RPMI7951 (cell line): ENCODE results near the gene NRBF2. TPM values are rescaled to one million over a fixed set of nuclear protein-coding genes. Genes with fewer than 3 reads are reported as not detected.
"Not testable (repeated sequence)": the region's sequence is repeated elsewhere in the genome, so short reads cannot be mapped to it uniquely, and the experiment has no call there.

ENCODE experiments used
- DNase-seq: peaks from one replicate; pipeline ENCODE4 v3.0.0-alpha.2; 2012; ENCODE audit warnings: low read depth
- total RNA-seq: library from RNA; depleted of rRNA; stranded (reverse); fragments of >200 nt; shearing (Covaris generic); gene quantifications from 2 replicates; pipeline ENCODE4 v1.2.3, GENCODE V29; 2014; rRNA removed

Gene NRBF2
- 18.0 and 25.6 TPM in 2 replicates for total RNA-seq

DNA sequence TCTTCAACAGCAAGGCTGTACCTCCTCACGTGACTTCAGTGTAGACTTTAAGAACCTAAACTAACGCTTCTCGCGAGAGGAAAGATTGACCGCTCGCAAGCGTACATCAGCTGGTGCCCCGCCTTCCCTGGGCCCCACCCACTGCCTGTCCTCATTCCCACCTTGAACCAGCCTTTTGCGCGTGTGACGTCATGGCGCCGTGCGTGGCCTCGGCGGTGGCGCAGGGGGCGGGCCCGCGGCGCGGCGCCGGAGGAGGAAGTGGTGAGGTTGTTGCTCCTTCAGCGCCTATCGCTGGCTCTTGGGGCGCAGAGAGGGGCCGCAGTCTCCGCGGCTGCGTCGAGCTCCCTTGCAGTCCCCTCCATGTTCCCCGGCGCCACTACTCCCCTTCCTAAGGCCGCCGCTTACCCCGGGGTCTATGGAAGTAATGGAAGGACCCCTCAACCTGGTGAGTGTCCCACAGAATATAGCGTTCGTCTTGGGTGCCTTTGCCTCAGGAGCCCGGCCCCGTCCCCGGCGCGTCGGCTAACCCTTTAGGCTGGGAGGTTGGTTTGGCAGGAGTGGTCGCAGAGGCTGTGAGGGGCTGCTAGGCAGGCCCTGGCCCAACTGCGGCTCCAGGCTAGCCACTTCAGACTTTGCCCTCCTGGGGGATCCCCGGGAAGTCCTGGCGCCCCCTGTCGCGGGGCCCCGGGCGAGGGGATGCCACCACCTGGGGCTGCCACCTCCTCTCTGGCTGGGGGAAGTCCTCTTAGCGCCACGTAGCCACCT is at the start of gene NRBF2:
Gene NRBF2, plus strand, starts transcription at position 273 of the 765 bp plus-strand sequence. Its CDS starts 143 bp downstream, at position 416.
- peak; percentile 98 for DNase-seq

GRCh38 chr10:63083406-63083805 is 49.7 kb upstream of the NRBF2 start:
- DNase-seq, result not testable (repeated sequence)

DNA sequence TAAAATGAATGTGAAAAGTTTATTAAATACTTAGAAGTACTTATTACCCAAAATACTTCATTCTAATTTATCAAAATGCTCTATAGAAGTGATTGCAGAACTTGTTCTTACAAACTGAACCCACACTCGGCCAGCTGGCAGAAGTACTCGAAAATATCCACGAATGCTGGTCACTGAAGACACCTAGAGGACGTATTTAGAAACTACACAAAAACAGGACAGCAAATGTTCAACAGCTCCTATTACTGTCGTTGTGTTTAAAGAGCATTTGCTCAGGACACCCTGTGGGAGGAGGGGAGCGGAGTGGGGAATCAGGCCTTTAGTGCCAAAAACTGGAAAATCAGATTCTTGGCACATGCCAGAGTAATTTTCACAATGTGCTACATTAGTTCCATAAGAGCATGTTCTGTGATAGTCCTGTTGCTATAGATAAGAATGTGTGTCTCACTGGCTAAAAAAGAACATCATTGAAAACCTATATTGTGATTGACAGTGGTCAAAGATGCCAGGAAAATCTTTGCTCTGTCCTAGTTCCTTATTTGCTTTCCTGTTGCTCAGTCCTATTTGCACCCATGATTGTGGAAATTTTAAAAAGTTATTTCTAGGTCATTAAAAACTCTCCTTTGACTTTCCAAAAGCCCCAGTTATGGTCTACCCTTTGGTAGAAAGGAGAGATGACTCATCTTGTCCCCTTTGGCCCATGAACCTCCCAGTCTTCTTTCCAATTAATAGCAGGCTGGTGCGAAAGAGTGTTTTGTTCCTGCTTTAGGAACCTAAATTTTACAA is 49.0 kb upstream of the NRBF2 start:
- peak; percentile 73 for DNase-seq

DNA sequence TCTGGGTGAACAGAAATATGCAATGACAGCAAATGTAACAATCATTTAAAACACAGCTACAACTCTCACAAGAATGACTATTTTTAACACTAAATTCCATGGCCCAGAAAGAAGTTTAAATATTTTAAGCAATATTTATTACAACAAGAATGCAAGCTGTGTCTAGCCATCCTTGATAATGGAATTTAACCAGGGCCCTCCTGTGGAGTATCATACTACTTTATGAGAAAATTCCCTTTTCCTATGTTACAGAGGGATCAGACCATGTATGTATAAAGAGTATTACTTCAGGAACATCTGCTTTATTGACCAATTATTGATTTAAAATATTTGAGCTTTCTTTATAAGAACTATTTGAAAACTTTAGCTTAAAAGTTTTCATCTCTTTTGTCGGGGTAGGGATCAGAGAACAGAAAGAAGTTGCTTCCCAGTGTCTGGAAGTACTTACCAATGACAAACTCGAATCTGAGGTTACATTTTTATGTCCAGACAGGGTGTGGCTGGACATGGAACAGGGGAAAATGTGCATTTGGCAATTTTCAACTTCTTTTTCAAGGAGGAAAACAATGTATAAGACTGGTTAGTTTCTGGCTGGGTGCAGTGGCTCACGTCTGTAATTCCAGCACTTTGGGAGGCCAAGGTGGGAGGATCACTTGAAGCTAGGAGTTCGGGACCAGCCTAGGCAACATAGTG is 48.3 kb upstream of the NRBF2 start:
- DNase-seq, result no peak

DNA sequence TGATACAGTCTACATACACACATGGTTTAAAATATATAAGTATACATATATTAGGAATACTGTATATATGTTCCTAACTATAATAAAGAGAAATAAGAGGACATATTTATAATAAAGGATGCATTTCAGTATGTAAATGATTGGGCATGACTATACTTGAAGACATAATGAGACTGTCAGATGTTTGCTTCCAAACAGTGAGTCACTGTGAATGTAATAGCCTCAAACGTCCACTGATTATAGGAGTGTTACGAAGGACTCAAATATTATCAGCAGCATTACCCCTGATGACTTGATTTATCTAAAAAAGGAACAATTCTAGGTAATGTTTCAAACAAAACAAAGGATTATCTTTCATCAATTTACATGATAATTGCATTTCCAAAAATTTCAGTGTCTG is 39.9 kb upstream of the NRBF2 start:
- no peak for DNase-seq

DNA sequence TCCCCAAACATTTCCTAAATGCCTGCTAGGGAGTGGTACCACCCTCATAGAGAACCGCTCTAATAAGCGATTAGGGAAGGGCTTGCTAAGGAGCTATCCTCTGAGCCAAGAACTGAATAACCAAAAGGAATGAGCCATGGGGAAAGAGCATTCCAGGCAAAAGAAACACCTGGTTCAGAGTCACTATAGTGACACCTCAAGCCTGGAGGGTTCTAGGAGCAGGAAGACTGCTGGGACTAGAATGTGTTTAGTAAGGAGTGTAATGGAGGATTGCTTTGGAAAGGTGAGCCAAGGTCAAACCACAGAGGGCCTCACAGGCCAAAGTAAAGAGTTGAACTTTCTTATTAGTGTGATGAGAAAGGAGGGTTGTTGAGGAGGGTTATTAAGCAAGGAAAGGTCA is 38.7 kb upstream of the NRBF2 start:
- no peak for DNase-seq

GRCh38 chr10:63094881-63095280 is 38.2 kb upstream of the NRBF2 start:
- no peak for DNase-seq

- no peak for DNase-seq
Observed at GRCh38 chr10:63099734-63100133, 33.4 kb upstream of the NRBF2 start.

- not testable (repeated sequence) for DNase-seq
Observed at GRCh38 chr10:63101091-63101490, 32.0 kb upstream of the NRBF2 start.

- peak; percentile 26 for DNase-seq
Observed at GRCh38 chr10:63102279-63102883, 30.7 kb upstream of the NRBF2 start.

DNA sequence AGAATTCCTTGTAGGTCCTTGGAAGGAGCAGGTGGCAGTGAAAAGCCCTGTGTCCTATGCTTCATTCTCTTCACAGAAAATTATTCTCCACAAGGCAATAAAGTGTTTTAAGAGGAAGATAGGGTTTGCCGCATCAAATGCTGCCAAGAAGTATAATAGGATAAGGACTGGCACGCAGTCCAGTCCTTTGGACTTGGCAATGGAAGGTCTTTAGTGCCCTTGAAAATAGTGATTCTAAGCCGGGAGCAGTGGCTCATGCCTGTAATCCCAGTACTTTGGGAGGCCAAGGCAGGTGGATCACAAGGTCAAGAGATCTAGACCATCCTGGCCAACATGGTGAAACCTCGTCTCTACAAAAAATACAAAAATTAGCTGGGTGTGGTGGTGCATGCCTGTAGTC is 29.9 kb upstream of the NRBF2 start:
- not testable (repeated sequence) for DNase-seq

GRCh38 chr10:63103971-63104409 is 29.1 kb upstream of the NRBF2 start:
- no peak for DNase-seq

DNA sequence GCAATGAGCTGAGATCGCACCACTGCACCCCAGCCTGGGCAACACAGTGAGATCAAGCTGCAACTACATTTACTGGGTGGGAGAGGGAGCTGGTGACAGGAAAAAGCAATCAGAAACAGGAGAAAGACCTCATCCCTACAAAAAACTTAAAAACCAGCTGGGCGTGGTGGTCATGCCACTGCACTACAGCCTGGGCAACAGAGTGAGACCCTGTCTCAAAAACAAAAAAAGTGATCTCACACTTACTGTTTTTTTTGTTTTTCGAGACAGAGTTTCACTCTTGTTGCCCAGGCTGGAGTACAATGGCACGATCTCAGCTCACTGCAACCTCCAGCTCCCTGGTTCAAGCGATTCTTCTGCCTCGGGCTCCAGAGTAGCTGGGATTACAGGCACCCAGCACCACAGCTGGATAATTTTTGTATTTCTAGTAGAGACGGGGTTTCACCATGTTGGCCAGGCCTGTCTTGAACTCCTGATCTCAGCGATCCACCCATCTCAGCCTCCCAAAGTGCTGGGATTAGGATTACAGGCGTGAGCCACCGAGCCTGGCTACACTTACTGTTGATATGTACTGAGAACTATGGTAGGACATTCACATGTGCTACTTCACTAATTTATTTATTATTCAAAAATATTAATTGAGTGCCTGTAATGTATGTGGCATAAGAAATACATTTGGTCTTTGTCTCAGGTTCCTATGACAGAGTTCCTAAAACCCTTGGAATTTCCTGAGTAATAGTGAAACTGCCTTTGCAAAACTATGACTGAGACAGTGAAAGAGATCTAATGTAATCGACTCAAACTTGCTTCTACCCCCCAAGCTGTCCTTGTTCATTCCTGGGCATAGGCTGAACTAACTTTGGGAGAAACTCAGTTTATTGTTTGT is 27.7 kb upstream of the NRBF2 start:
- peak; percentile 43 for DNase-seq

DNA sequence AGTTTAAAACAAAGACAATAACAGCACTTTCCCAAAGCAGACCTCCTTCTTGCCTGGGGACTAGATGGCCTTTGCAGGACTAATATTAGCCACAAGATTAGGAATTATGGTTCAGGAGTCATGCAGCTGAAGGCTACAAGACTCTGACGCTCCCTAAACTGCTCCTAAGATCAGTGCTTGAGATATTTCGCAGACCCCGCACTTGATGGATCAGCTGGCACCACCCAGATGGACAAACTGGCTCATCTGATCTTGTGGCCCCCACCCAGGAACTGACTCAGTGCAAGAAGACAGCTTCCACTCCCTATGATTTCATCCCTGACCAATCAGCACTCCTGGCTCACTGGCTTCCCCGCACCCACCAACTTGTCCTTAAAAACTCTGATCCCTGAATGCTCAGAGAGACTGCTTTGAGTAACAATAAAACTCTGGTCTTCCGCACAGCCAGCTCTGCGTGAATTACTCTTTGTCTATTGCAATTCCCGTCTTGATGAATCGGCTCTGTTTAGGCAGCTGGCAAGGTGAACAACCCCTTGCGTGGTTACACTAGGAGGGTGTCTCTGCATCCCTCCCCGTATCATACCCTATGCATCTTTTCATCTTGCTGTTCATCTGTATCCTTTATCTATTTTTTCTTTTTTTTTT is 26.9 kb upstream of the NRBF2 start:
- DNase-seq, result peak; percentile 76

GRCh38 chr10:63107943-63108437 is 25.1 kb upstream of the NRBF2 start:
- DNase-seq, result no peak

GRCh38 chr10:63110940-63111339 is 22.2 kb upstream of the NRBF2 start:
- DNase-seq, result no peak

DNA sequence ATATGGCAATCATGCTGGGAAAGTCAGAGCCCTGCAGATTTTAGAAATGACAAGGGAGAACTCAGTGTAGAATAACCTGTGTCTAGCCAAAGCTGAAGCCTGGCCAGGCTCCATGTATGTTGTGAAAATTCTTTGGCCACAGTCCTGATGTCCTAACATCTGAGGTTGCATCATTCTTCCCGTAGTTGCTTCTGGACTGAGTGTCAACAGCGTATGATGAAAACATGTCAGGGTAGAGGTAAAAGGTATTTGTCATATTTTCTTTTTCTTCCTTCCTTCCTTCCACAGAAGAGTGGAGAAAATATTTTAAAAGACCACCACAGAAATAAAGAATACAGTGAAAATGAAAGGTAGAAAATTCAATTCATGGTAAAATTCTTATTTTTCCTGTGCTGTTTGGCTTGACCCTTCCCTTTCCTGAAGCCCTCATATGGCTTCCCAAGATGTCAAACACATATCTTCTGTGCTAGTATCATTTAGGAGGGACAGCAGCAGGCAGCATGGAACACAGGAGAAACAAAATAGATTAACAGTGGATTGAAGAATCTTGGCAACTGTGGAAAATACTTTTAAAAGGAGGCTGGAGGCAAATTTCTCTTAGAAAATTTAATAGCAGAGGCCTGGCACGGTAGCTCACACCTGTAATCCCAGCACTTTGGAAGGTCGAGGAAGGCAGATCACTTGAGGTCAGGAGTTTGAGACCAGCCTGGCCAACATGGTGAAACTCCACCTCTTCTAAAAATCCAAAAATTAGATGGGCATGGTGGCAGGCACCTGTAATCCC is 18.9 kb upstream of the NRBF2 start:
- peak; percentile 71 for DNase-seq

DNA sequence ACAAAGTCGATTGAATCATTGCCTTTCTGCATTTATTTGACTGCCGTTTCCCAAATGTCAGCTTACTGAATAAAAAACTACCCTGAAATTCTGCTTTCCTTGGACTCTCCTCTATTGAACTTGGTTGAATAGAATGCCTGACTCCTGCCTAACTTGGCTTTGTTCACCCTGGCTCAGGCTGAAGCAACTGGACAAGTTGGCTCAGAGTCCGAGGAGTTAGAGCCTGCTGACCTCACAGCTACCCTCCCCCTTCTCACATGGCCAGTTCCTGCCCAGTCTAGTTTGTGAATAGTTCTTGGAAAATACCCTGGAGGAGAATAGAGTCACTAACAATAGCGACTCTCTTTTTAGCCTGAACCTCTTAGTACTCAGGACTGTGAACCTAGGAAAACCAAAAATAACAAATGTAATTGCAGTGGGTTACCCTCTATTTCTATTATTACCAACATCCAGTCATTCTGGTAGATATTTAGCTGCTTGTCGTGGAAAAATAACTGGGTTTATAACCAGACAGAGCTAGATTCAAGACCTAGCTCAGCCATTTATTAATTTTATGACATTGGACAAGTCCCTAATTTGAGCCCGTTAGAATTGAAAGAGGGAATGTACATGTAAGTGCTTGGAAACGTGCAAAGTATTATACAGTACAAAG is 17.3 kb upstream of the NRBF2 start:
- DNase-seq, result peak; percentile 89
